K562 (cell line): ENCODE results near the gene ERAL1. TPM values are rescaled to one million over a fixed set of nuclear protein-coding genes. Genes with fewer than 3 reads are reported as not detected.

Experiments used
- ATF4 ChIP-seq: fragments of 450-650 bp; formaldehyde crosslinking; IDR thresholded peaks from 2 replicates; pipeline ENCODE4 v1.4.0; 2022; ENCODE audit warnings: mild to moderate bottlenecking, moderate library complexity
- CBX2 ChIP-seq: fragments of 200-600 bp; sonication (generic); IDR thresholded peaks from one replicate; pipeline ENCODE4 v1.6.1; 2012; ENCODE audit warnings: mild to moderate bottlenecking, low read length, inconsistent platforms; ENCODE audit not compliant: insufficient read depth, poor library complexity, severe bottlenecking
- DDX20 ChIP-seq: fragments of 450-650 bp; IDR thresholded peaks from 2 replicates; pipeline ENCODE4 v1.6.1; 2016; ENCODE audit warnings: missing genetic modification characterization, low read depth, mild to moderate bottlenecking, missing compliant biosample characterization, moderate library complexity
- ETS2 ChIP-seq: IDR thresholded peaks from 2 replicates; pipeline ENCODE4 v1.6.1; 2016; ENCODE audit warnings: borderline replicate concordance, missing genetic modification characterization, mild to moderate bottlenecking, moderate library complexity, missing compliant biosample characterization; ENCODE audit not compliant: poor library complexity, severe bottlenecking
- HDAC1 ChIP-seq, 2 experiments: fragments of 450-650 bp; IDR thresholded peaks; 2 replicates each; pipeline ENCODE4 v1.6.1; 2016 to 2017; ENCODE audit warnings: inconsistent platforms in 1 of 2, mild to moderate bottlenecking in 1 of 2, moderate library complexity in 1 of 2
- L3MBTL2 ChIP-seq: fragments of 450-650 bp; IDR thresholded peaks from 2 replicates; pipeline ENCODE4 v1.6.1; 2016; ENCODE audit warnings: mild to moderate bottlenecking, moderate library complexity
- NKRF ChIP-seq: fragments of 450-650 bp; IDR thresholded peaks from 2 replicates; pipeline ENCODE4 v1.6.1; 2016; ENCODE audit warnings: borderline replicate concordance
- RHOXF2B ChIP-seq: fragments of 250-450 bp; sonication (Bioruptor Pico); conservative IDR thresholded peaks from 2 replicates; pipeline ENCODE4 v1.5.1; 2021
- TEAD1 ChIP-seq, 2 experiments: fragments of 450-650 bp in 1 of 2; sonication (generic) in 1 of 2; formaldehyde crosslinking; IDR thresholded peaks; 2 replicates each; pipeline versions ENCODE4 v1.4.0 to v1.8.0; 2020 to 2022; ENCODE audit warnings: mild to moderate bottlenecking in 2 of 2, missing genetic modification reagents in 1 of 2
- ZC3H11A ChIP-seq: IDR thresholded peaks from 2 replicates; pipeline ENCODE4 v1.6.1; 2012; ENCODE audit warnings: low read depth, low read length, improper control_type of control experiment
- ZFPM2 ChIP-seq: fragments of 250-450 bp; sonication (Bioruptor Pico); IDR thresholded peaks from 2 replicates; pipeline ENCODE4 v1.5.1; 2022; ENCODE audit warnings: mild to moderate bottlenecking
- ZNF766 ChIP-seq: fragments of 200-800 bp; sonication (Bioruptor generic); conservative IDR thresholded peaks from 2 replicates; pipeline ENCODE4 v1.6.1; 2016; ENCODE audit warnings: missing genetic modification characterization, missing compliant biosample characterization
- polyA plus RNA-seq, 8 experiments: library from polyadenylated mRNA; depleted of rRNA in 4 of 8; stranded (reverse) in 5 of 8; unstranded in 3 of 8; fragments of >200 nt; fragmentation: Nextera tagmentation in 2 of 8; fragmentation: Illumina TruSeq in 1 of 8; extraction: Ambion mirVana in 2 of 8; extraction: Trizol in 1 of 8; gene quantifications; 2 replicates each; pipeline versions ENCODE4 v1.2.1 to v1.2.3, GENCODE V29; 2011 to 2014; ENCODE audit warnings: inconsistent platforms in 1 of 8, missing spikeins in 1 of 8
- total RNA-seq, 7 experiments: library from RNA; depleted of rRNA in 6 of 7; stranded (reverse); fragments of >200 nt in 6 of 7; fragmentation: Illumina TruSeq in 2 of 7; extraction: Trizol in 2 of 7; gene quantifications; 2 replicates each; pipeline versions ENCODE4 v1.2.1 to v1.2.3, GENCODE V29; 2011 to 2021; ENCODE audit warnings: low replicate concordance in 1 of 7
- TF ChIP-seq, protein P1 (sequence below): sonication (generic); formaldehyde crosslinking; IDR thresholded peaks from 2 replicates; pipeline ENCODE4 v1.8.1; 2023; ENCODE audit warnings: missing genetic modification reagents, mild to moderate bottlenecking, borderline replicate concordance
- TF ChIP-seq, protein P2 (sequence below): sonication (generic); formaldehyde crosslinking; IDR thresholded peaks from 2 replicates; pipeline ENCODE4 v1.9.0; 2022; ENCODE audit warnings: mild to moderate bottlenecking, missing genetic modification reagents
- TF ChIP-seq, protein P3 (sequence below): sonication (generic); formaldehyde crosslinking; IDR thresholded peaks from 2 replicates; pipeline ENCODE4 v1.8.0; 2022; ENCODE audit warnings: missing genetic modification reagents, mild to moderate bottlenecking, moderate library complexity, borderline replicate concordance
- TF ChIP-seq, protein P4 (sequence below): fragments of 250-450 bp; sonication (Bioruptor Pico); IDR thresholded peaks from 2 replicates; pipeline ENCODE4 v1.8.0; 2022; ENCODE audit warnings: moderate library complexity, mild to moderate bottlenecking, inconsistent platforms

Gene ERAL1
- total and polyA plus RNA-seq, 9 of the 15 experiments (the other 6 are each of a cell fraction or from before 2014, with no cell fraction given): 37.5 to 351 (median 106) TPM

DNA sequence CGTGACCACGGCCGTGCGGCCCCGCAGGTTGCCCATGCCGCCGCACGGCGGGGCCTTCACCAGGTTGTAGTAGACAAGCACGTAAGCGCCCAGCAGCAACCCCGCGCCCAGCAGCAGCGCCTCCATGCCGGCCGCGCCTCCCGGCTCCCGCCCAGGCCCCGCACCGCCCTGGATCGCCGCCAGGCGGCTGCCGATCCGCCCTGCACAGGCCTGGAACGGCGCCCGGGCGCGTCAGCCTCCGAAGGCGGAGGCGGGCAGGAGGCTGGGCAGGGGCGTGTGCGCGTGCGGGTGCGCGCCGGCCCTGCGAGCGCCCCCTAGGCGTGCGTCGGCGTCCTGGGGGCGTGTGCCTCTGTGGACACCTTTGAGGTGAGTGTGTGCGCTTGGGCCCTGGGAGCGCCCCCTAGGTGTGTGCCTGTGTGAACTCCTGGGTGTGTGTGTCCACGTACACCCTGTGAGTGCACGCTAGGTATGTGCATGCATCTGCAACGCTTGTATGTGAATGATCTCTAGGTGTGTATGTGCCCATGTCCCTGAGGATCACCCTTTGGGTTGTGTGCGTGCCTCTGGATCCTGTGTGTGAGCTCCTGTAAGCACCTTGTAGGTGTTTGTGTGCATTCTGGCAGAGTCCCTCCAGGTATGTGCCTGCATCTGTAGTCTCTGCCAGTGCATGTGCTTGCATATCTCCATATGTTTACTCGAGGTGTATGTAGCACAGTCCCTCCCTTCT lies 48.2 kb downstream of the ERAL1 start, which contains the start of gene DHRS13 (continued):
- TF ChIP-seq, protein P1, sequence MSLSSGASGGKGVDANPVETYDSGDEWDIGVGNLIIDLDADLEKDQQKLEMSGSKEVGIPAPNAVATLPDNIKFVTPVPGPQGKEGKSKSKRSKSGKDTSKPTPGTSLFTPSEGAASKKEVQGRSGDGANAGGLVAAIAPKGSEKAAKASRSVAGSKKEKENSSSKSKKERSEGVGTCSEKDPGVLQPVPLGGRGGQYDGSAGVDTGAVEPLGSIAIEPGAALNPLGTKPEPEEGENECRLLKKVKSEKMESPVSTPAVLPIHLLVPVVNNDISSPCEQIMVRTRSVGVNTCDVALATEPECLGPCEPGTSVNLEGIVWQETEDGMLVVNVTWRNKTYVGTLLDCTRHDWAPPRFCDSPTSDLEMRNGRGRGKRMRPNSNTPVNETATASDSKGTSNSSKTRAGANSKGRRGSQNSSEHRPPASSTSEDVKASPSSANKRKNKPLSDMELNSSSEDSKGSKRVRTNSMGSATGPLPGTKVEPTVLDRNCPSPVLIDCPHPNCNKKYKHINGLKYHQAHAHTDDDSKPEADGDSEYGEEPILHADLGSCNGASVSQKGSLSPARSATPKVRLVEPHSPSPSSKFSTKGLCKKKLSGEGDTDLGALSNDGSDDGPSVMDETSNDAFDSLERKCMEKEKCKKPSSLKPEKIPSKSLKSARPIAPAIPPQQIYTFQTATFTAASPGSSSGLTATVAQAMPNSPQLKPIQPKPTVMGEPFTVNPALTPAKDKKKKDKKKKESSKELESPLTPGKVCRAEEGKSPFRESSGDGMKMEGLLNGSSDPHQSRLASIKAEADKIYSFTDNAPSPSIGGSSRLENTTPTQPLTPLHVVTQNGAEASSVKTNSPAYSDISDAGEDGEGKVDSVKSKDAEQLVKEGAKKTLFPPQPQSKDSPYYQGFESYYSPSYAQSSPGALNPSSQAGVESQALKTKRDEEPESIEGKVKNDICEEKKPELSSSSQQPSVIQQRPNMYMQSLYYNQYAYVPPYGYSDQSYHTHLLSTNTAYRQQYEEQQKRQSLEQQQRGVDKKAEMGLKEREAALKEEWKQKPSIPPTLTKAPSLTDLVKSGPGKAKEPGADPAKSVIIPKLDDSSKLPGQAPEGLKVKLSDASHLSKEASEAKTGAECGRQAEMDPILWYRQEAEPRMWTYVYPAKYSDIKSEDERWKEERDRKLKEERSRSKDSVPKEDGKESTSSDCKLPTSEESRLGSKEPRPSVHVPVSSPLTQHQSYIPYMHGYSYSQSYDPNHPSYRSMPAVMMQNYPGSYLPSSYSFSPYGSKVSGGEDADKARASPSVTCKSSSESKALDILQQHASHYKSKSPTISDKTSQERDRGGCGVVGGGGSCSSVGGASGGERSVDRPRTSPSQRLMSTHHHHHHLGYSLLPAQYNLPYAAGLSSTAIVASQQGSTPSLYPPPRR (CRISPR knock-in tag): no peak
- TF ChIP-seq ZFPM2 (CRISPR knock-in tag) (no peak), RHOXF2B (CRISPR knock-in tag) (no peak), TEAD1 (CRISPR knock-in tag; IDR thresholded peaks at IDR 0.05) (peak in 1 of 2 experiments; percentile 74; a peak in 2 of 4 replicates), ETS2 (tag) (no peak), ATF4 (CRISPR knock-in tag) (no peak), ZC3H11A (peak; percentile 73; the same call in 1 of the 2 replicates), HDAC1 (IDR thresholded peaks at IDR 0.05) (peak in 1 of 2 experiments; percentile 66; a peak in 3 of 4 replicates), L3MBTL2 (peak; percentile 95), DDX20 (tag) (no peak), NKRF (no peak; the same call in 1 of the 2 replicates), CBX2 (no peak), ZNF766 (CRISPR knock-in tag) (peak; percentile 66; the same call in 1 of the 2 replicates)
- TF ChIP-seq, protein P2, sequence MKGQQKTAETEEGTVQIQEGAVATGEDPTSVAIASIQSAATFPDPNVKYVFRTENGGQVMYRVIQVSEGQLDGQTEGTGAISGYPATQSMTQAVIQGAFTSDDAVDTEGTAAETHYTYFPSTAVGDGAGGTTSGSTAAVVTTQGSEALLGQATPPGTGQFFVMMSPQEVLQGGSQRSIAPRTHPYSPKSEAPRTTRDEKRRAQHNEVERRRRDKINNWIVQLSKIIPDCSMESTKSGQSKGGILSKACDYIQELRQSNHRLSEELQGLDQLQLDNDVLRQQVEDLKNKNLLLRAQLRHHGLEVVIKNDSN (CRISPR knock-in tag): no peak
- TF ChIP-seq, protein P3, sequence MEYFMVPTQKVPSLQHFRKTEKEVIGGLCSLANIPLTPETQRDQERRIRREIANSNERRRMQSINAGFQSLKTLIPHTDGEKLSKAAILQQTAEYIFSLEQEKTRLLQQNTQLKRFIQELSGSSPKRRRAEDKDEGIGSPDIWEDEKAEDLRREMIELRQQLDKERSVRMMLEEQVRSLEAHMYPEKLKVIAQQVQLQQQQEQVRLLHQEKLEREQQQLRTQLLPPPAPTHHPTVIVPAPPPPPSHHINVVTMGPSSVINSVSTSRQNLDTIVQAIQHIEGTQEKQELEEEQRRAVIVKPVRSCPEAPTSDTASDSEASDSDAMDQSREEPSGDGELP (CRISPR knock-in tag): peak; percentile 82; the same call in 1 of the 2 replicates
- TF ChIP-seq, protein P4, sequence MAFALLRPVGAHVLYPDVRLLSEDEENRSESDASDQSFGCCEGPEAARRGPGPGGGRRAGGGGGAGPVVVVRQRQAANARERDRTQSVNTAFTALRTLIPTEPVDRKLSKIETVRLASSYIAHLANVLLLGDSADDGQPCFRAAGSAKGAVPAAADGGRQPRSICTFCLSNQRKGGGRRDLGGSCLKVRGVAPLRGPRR (CRISPR knock-in tag): no peak; the same call in 1 of the 2 replicates
